Erythroblast (primary cell): Measurements from ENCODE around the gene SHFL.

Experiments
- GATA1 ChIP-seq: IDR thresholded peaks from 2 replicates; pipeline ENCODE4 v1.6.1; 2011; ENCODE audit warnings: low read depth, mild to moderate bottlenecking, control low read depth, low read length, moderate library complexity
- POLR2A ChIP-seq: IDR thresholded peaks from 2 replicates; pipeline ENCODE4 v1.6.1; 2011; ENCODE audit warnings: mild to moderate bottlenecking, low read length

DNA sequence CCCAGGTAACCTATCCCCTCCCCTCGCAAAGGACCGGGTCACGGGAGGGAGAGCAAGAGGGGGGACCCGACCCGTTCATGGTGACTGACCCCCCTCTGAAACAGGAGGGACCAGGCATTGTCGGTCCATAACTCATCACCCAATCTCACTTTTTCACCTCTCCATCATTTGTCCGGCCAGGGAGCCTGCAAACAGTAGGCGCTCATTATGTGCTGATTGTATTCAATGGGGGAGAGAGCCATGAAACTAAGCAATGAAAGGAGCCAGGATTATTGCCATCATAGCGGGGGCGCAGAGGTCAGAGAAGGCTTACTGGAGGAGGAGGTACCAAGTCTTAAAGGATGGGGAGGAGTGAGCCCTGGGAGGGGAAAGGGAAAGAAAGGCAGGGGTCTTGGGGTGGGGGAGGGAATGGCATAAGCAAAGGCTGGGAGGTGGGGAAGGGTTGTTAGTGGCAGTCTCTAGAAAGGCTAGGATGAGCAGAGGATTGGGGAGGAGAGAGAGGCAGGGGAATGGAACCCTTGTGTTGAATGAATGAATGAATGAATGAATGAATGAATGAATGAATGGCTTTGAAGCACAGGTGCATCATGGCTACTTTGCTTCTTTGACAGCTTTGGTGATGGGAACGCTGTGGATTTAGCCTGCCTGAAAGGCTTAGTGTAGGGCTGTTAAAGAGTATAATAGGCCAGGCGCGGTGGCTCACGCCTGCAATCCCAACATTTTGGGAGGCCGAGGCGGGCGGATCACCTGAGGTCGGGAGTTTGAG is 1.4 kb downstream of the SHFL start:
- TF ChIP-seq POLR2A, result no peak
- no peak for TF ChIP-seq GATA1
